Measurements from ENCODE around the gene MC1R.
"Not testable (repeated sequence)": the region's sequence is repeated elsewhere in the genome, so short reads cannot be mapped to it uniquely, and the experiment has no call there.

MC1R gene

GRCh38 chr16:89914642-89915285, 3.9 kb upstream of the MC1R start:
- FAIRE-seq: not testable (repeated sequence)

GRCh38 chr16:89915303-89916232, 3.1 kb upstream of the MC1R start:
- FAIRE-seq: no peak

- FAIRE-seq: no peak
Measured at GRCh38 chr16:89917773-89918452, 749 bp upstream of the MC1R start.

- FAIRE-seq: no peak
Measured at GRCh38 chr16:89919535-89920406, 1.1 kb downstream of the MC1R start.

- FAIRE-seq: no peak
Measured at GRCh38 chr16:89920723-89921122, 2.1 kb downstream of the MC1R start.

- no peak for FAIRE-seq
Measured at GRCh38 chr16:89921131-89921701, 2.6 kb downstream of the MC1R start.

GRCh38 chr16:89921702-89922476, 3.2 kb downstream of the MC1R start:
- no peak for FAIRE-seq

- no peak for FAIRE-seq
Measured at GRCh38 chr16:89922477-89922883, 3.8 kb downstream of the MC1R start.

GRCh38 chr16:89922884-89923639, 4.4 kb downstream of the MC1R start, which contains the start of gene TUBB3:
TUBB3 (plus strand) TSS chr16:89923342; CDS start chr16:89923402, 60 bp downstream.
- FAIRE-seq: no peak

- FAIRE-seq: no peak
Measured at GRCh38 chr16:89923640-89924296, 5.1 kb downstream of the MC1R start.

GRCh38 chr16:89924297-89924924, 5.7 kb downstream of the MC1R start:
- FAIRE-seq: no peak

- no peak for FAIRE-seq
Measured at GRCh38 chr16:89924925-89925307, 6.3 kb downstream of the MC1R start.

GRCh38 chr16:89925596-89926079, 7.0 kb downstream of the MC1R start:
- FAIRE-seq: no peak

- FAIRE-seq: no peak
Measured at GRCh38 chr16:89931305-89931896, 12.7 kb downstream of the MC1R start.

GRCh38 chr16:89931964-89932363, 13.3 kb downstream of the MC1R start:
- FAIRE-seq: no peak

GRCh38 chr16:89934019-89934418, 15.4 kb downstream of the MC1R start:
- not testable (repeated sequence) for FAIRE-seq

- FAIRE-seq: no peak
Measured at GRCh38 chr16:89934611-89935553, 16.2 kb downstream of the MC1R start.

Data from colon (tissue), 2 donors.